Caco-2 (cell line): ENCODE measurements around the gene GOLGA2. TPM values are rescaled to one million over a fixed set of nuclear protein-coding genes. Genes with fewer than 3 reads are reported as not detected.

ENCODE experiments used
- BruUV-seq: library from RNA; stranded (reverse); fragments of 400-500 nt; replicated peaks from 2 replicates; lab custom pipeline; 2021; lab: Mats Ljungman, UMichigan
- CTCF ChIA-PET: fragments of 300-600 bp; sonication (Branson Sonifier 250); formaldehyde crosslinking; loops from one replicate; lab custom pipeline; 2022; ENCODE audit warnings: antibody characterized with exemption; lab: Charles Lee
- POLR2A ChIA-PET: fragments of 300-600 bp; sonication (Branson Sonifier 250); formaldehyde crosslinking; loops from one replicate; lab custom pipeline; 2022; ENCODE audit warnings: antibody characterized with exemption; lab: Charles Lee
- DNase-seq, 2 experiments: peaks; one replicate each; pipeline versions ENCODE4 v3.0.0 to v3.0.0-alpha.2; 2020 to 2022
- H3K27me3 ChIP-seq: replicated peaks from 2 replicates; pipeline ENCODE4 v1.6.0; 2011; ENCODE audit warnings: low read length; ENCODE audit not compliant: control insufficient read depth, insufficient read depth
- H3K36me3 ChIP-seq: 2 replicates; pipeline ENCODE4 v1.5.1; 2011; ENCODE audit warnings: low read length; ENCODE audit not compliant: control insufficient read depth, insufficient read depth
- H3K4me1 ChIP-seq: fragments of 250-450 bp; sonication (Bioruptor Pico); 2 replicates; pipeline ENCODE4 v1.5.1; 2020; ENCODE audit warnings: mild to moderate bottlenecking
- H3K4me3 ChIP-seq: 2 replicates; pipeline ENCODE4 v1.5.1; 2011; ENCODE audit warnings: low read depth, mild to moderate bottlenecking, control low read depth, low read length
- H3K9me3 ChIP-seq: fragments of 250-450 bp; sonication (Bioruptor Pico); 2 replicates; pipeline ENCODE4 v1.5.1; 2020; ENCODE audit warnings: mild to moderate bottlenecking, moderate library complexity
- H3K27ac Mint-ChIP-seq: one replicate; pipeline ENCODE4 v1.8.0; 2022; ENCODE audit warnings: mixed read lengths; ENCODE audit not compliant: unreplicated experiment
- H3K27me3 Mint-ChIP-seq: one replicate; pipeline ENCODE4 v1.8.0; 2022; ENCODE audit warnings: mixed read lengths; ENCODE audit not compliant: insufficient read depth, unreplicated experiment
- H3K36me3 Mint-ChIP-seq: one replicate; pipeline ENCODE4 v1.8.0; 2022; ENCODE audit warnings: mild to moderate bottlenecking, mixed read lengths; ENCODE audit not compliant: insufficient read depth, unreplicated experiment
- H3K4me1 Mint-ChIP-seq: one replicate; pipeline ENCODE4 v1.8.0; 2022; ENCODE audit warnings: low read depth, mixed read lengths; ENCODE audit not compliant: unreplicated experiment
- H3K4me3 Mint-ChIP-seq: one replicate; pipeline ENCODE4 v1.8.0; 2022; ENCODE audit warnings: mild to moderate bottlenecking, moderate library complexity, mixed read lengths; ENCODE audit not compliant: unreplicated experiment
- H3K9me3 Mint-ChIP-seq: one replicate; pipeline ENCODE4 v1.8.0; 2022; ENCODE audit warnings: mixed read lengths; ENCODE audit not compliant: unreplicated experiment
- intact Hi-C: fragments of 100-400 bp; cut with micrococcal nuclease; formaldehyde crosslinking; loops from one replicate; pipeline ENCODE4 v1.10.0; 2022; ENCODE audit not compliant: unreplicated experiment
- total RNA-seq: library from RNA; stranded (reverse); gene quantifications from 2 replicates; pipeline ENCODE4 v1.2.3, GENCODE V29; 2022
- TF ChIP-seq, protein P1 (sequence below), 2 experiments: fragments of 200-600 bp in 1 of 2; IDR thresholded peaks; 1 replicate in 1 of 2; 2 replicates in 1 of 2; pipeline versions ENCODE4 v1.5.1 to v1.8.0; 2011 to 2022; ENCODE audit warnings: antibody characterized with exemption in 1 of 2, control low read depth in 1 of 2, inconsistent platforms in 1 of 2, low read depth in 1 of 2, low read length in 1 of 2, mild to moderate bottlenecking in 1 of 2, moderate library complexity in 1 of 2; ENCODE audit not compliant: insufficient read depth in 1 of 2, severe bottlenecking in 1 of 2, unreplicated experiment in 1 of 2

The GOLGA2 gene
- total RNA-seq, 1 experiment from 2014 or later, result 97.7 TPM

DNA sequence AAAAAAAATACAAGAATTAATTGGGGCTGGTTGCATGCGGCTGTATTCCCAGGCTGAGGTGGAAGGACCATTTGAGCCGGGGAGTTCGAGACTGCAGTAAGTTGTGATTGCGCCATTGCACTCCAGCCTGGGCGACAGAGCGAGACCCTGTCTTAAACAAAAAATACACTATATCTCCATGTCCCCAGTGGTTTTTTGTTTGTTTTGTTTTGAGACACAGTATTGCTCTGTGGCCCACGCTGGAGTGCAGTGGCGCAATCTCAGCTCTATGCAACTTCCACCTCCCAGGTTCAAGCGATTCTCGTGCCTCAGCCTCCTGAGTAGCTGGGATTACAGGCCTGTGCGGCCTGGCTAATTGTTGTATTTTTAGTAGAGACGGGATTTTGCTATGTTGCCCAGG is 48.0 kb upstream of the GOLGA2 start:
- DNase-seq, result no peak
- H3K36me3 Mint-ChIP-seq, result peaks cover 34% of the 10 kb centered on the region
- intact Hi-C loops, result no loop called here
- ChIA-PET CTCF (interaction anchor here (0.5 kb wide), 1 partner anchor 28 kb away, joined by 4 read pairs; no protein-coding TSS in a partner anchor), POLR2A (no interaction called here)
- peak overlapping the region; percentile 96 for H3K27ac Mint-ChIP-seq
- H3K27me3 Mint-ChIP-seq, result no peaks in the 10 kb centered on the region
- no TSS peak for BruUV-seq
- Histone ChIP-seq H3K27me3 (no peaks in the 10 kb centered on the region), H3K4me1 (peaks cover 13% of the 10 kb centered on the region), H3K9me3 (no peaks in the 10 kb centered on the region), H3K4me3 (peak overlapping the region; percentile 83), H3K36me3 (0 out of 2 replicates have a peak, but pooled peaks cover 1% of the 10 kb centered on the region)
- peak overlapping the region; percentile 91 for H3K4me3 Mint-ChIP-seq
- TF ChIP-seq, protein P1, sequence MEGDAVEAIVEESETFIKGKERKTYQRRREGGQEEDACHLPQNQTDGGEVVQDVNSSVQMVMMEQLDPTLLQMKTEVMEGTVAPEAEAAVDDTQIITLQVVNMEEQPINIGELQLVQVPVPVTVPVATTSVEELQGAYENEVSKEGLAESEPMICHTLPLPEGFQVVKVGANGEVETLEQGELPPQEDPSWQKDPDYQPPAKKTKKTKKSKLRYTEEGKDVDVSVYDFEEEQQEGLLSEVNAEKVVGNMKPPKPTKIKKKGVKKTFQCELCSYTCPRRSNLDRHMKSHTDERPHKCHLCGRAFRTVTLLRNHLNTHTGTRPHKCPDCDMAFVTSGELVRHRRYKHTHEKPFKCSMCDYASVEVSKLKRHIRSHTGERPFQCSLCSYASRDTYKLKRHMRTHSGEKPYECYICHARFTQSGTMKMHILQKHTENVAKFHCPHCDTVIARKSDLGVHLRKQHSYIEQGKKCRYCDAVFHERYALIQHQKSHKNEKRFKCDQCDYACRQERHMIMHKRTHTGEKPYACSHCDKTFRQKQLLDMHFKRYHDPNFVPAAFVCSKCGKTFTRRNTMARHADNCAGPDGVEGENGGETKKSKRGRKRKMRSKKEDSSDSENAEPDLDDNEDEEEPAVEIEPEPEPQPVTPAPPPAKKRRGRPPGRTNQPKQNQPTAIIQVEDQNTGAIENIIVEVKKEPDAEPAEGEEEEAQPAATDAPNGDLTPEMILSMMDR (IDR thresholded peaks at IDR 0.05; ENCODE audit: insufficient read depth in 1 of 2, low read depth in 1 of 2, low read length in 1 of 2, severe bottlenecking in 1 of 2, unreplicated experiment in 1 of 2), result no peak
- peaks cover 7% of the 10 kb centered on the region for H3K4me1 Mint-ChIP-seq
- H3K9me3 Mint-ChIP-seq, result no peaks in the 10 kb centered on the region

DNA sequence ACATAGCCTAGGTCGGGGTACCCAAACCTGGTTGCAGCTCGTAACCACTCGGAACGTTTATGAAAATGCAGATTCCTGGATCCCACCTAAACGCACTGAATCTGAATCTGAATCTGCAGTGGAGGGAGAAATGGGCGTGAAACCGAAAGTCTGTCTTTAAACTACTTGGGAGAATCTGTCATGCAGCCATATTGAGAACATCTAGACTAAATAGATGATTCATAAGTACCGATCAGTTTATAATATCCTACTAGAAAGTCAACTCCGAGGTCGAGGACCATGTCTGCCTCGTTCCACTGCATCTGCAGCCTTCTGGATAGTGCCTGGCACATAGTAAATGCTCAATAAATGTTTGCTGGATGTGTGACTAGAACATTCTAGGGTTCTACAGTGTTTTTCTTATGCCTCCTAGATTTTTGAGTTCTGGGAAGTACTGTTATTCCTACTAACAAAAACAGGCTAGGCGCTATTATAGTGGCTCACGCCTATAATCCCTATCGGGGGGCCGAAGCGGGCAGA is 47.5 kb upstream of the GOLGA2 start:
- no TSS peak for BruUV-seq

DNA sequence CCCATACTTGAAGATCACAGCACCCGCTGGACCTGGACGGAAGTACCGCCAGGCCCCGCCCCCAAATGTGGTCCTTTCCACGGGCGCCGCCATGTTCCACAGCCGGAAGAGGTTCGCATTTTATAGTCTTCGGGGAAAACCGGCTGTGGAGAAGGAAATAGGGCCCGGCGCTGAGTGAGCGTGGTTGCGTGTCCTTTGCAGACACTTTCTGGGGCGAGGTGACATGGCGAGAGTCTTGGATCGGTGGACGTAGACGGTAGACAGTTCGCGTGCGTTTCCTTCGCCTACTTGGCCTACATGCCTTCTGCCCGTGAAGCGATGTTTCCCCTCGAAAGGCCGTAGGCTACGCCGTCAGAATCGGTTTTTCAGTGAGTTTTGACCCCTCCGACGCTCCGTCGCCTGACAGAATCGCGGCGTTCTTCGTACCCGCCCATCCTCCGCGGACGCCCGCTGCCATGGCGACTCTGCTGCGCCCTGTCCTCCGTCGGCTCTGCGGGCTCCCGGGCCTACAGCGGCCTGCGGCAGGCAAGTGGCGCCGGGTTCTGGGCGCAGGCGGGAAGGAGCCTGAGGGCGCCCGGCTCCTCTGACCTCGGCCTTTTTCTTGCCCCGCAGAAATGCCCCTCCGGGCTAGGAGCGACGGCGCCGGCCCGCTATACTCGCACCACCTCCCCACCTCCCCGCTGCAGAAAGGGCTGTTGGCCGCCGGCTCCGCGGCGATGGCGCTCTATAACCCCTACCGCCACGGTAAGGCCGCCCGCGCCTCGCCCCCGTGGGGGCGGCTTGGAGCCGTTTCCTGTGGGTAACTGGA is 46.8 kb upstream of the GOLGA2 start, which contains the start of the genes COQ4 and TRUB2:
COQ4 (plus strand) TSS at position 436 of the 808 bp plus-strand sequence; CDS start at position 456, 20 bp downstream.
TRUB2 (minus strand) TSS at position 44 of the 808 bp plus-strand sequence; CDS start at position 5, 39 bp downstream.
- peak; percentile 92 to 94 for DNase-seq
- Mint-ChIP-seq H3K4me3 (peak within 1 kb of the TSS; percentile 91), H3K9me3 (no peaks in the 10 kb centered on the region), H3K4me1 (peaks cover 1% of the 10 kb centered on the region), H3K27me3 (no peaks in the 10 kb centered on the region), H3K27ac (peak within 1 kb of the TSS; percentile 96), H3K36me3 (peaks cover 30% of the 10 kb centered on the region)
- TSS peak; percentile 71 for BruUV-seq
- intact Hi-C loops, result loop anchor here (1.0 kb wide), 1 partner anchor 19 kb away; no protein-coding TSS in a partner anchor
- no peaks in the 10 kb centered on the region for H3K9me3 ChIP-seq
- H3K4me3 ChIP-seq, result peak within 1 kb of the TSS; percentile 83
- POLR2A ChIA-PET, result no interaction called here
- H3K36me3 ChIP-seq, result no peaks in the 10 kb centered on the region
- no peaks in the 10 kb centered on the region for H3K27me3 ChIP-seq
- TF ChIP-seq, protein P1 (IDR thresholded peaks at IDR 0.05; ENCODE audit: insufficient read depth in 1 of 2, low read depth in 1 of 2, low read length in 1 of 2, severe bottlenecking in 1 of 2, unreplicated experiment in 1 of 2), result no peak
- 0 out of 2 replicates have a peak, but pooled peaks cover 4% of the 10 kb centered on the region for H3K4me1 ChIP-seq
- CTCF ChIA-PET, result no interaction called here

More for the DNA sequence above, 47.5 kb upstream of the GOLGA2 start:
- Histone ChIP-seq H3K27me3 (no peaks in the 10 kb centered on the region), H3K36me3 (no peaks in the 10 kb centered on the region), H3K4me1 (peaks cover 8% of the 10 kb centered on the region), H3K9me3 (no peaks in the 10 kb centered on the region), H3K4me3 (peak overlapping the region; percentile 83)
- no peaks in the 10 kb centered on the region for H3K9me3 Mint-ChIP-seq
- CTCF ChIA-PET, result interaction anchor here (0.5 kb wide), 1 partner anchor 28 kb away, joined by 4 read pairs; no protein-coding TSS in a partner anchor
- no peak for DNase-seq
- intact Hi-C loops, result no loop called here
- POLR2A ChIA-PET, result no interaction called here
- H3K36me3 Mint-ChIP-seq, result peaks cover 30% of the 10 kb centered on the region
- peak overlapping the region; percentile 91 for H3K4me3 Mint-ChIP-seq
- peak overlapping the region; percentile 96 for H3K27ac Mint-ChIP-seq
- no peaks in the 10 kb centered on the region for H3K27me3 Mint-ChIP-seq
- peaks cover 7% of the 10 kb centered on the region for H3K4me1 Mint-ChIP-seq
- TF ChIP-seq, protein P1 (IDR thresholded peaks at IDR 0.05; ENCODE audit: insufficient read depth in 1 of 2, low read depth in 1 of 2, low read length in 1 of 2, severe bottlenecking in 1 of 2, unreplicated experiment in 1 of 2), result no peak
